ENCODE results near the gene FRMPD1. TPM values are rescaled to one million over a fixed set of nuclear protein-coding genes. Genes with fewer than 3 reads are reported as not detected.

Gene FRMPD1
- total and polyA plus RNA-seq, 9 donors = 0.01 to 0.46 (median 0.26) TPM; not detected in 4

- TF ChIP-seq CTCF (IDR thresholded peaks at IDR 0.05) (no peak), EP300 (IDR thresholded peaks at IDR 0.05) (no peak)
- no peak for DNase-seq
- intact Hi-C loops (cut with DNase I) = no loop called here
- Histone ChIP-seq H3K36me3 (no peaks in the 10 kb centered on the region), H3K27ac (no peak overlapping the region), H3K4me3 (no peak overlapping the region), H3K4me1 (ENCODE audit: insufficient read depth) (no peaks in the 10 kb centered on the region), H3K9me3 (no peaks in the 10 kb centered on the region), H3K27me3 (no peaks in the 10 kb centered on the region)
- WGBS, 3 donors = 61 to 67% (median 65%) methylated on average over 15 of the region's 15 CpGs
Measured at GRCh38 chr9:37740631-37741328, 90.0 kb downstream of the FRMPD1 start.

GRCh38 chr9:37745970-37746369 is 95.2 kb downstream of the FRMPD1 start:
- WGBS, 3 donors = 53 to 74% (median 62%) methylated on average over 8 of the region's 8 CpGs
- no peak for DNase-seq
- H3K9me3 ChIP-seq = no peaks in the 10 kb centered on the region
- H3K27me3 ChIP-seq = no peaks in the 10 kb centered on the region
- no peak overlapping the region for H3K4me3 ChIP-seq
- intact Hi-C loops (cut with DNase I) = no loop called here
- TF ChIP-seq POLR2A (IDR thresholded peaks at IDR 0.05) (no peak), CTCF (IDR thresholded peaks at IDR 0.05) (no peak), EP300 (IDR thresholded peaks at IDR 0.05) (no peak)
- H3K4me1 ChIP-seq (ENCODE audit: insufficient read depth) = no peaks in the 10 kb centered on the region
- H3K27ac ChIP-seq = no peak overlapping the region
- no peaks in the 10 kb centered on the region for H3K36me3 ChIP-seq

GRCh38 chr9:37746448-37747270 is 95.9 kb downstream of the FRMPD1 start:
- no peaks in the 10 kb centered on the region for H3K36me3 ChIP-seq
- TF ChIP-seq EP300 (IDR thresholded peaks at IDR 0.05) (no peak), CTCF (IDR thresholded peaks at IDR 0.05) (no peak), POLR2A (IDR thresholded peaks at IDR 0.05) (no peak)
- DNase-seq = no peak
- H3K4me1 ChIP-seq (ENCODE audit: insufficient read depth) = no peaks in the 10 kb centered on the region
- intact Hi-C loops (cut with DNase I) = no loop called here
- H3K27me3 ChIP-seq = no peaks in the 10 kb centered on the region
- no peaks in the 10 kb centered on the region for H3K9me3 ChIP-seq
- H3K4me3 ChIP-seq = no peak overlapping the region
- 77 to 82% (median 81%) methylated on average over 22 to 24 of the region's 24 CpGs for WGBS, 3 donors
- no peak overlapping the region for H3K27ac ChIP-seq

GRCh38 chr9:37747271-37747753 is 96.6 kb downstream of the FRMPD1 start:
- TF ChIP-seq EP300 (IDR thresholded peaks at IDR 0.05) (no peak), CTCF (IDR thresholded peaks at IDR 0.05) (peak in 2 of 3 donors; percentile 48 to 55), POLR2A (IDR thresholded peaks at IDR 0.05) (no peak)
- Histone ChIP-seq H3K36me3 (no peaks in the 10 kb centered on the region), H3K4me1 (ENCODE audit: insufficient read depth) (no peaks in the 10 kb centered on the region), H3K9me3 (no peaks in the 10 kb centered on the region), H3K27ac (no peak overlapping the region), H3K27me3 (no peaks in the 10 kb centered on the region), H3K4me3 (no peak overlapping the region)
- intact Hi-C loops (cut with DNase I) = no loop called here
- WGBS, 3 donors = 28 to 33% (median 29%) methylated on average over 3 of the region's 3 CpGs
- peak; percentile 28 to 57 (median 38) for DNase-seq

Data from ovary (tissue), 9 donors.